HG03039 (cell line): ENCODE results near the gene BTBD6.

Experiments used
- ATAC-seq: cut with Tn5 transposase; IDR thresholded peaks from one replicate; pipeline ENCODE4 v1.9.1; 2021; ENCODE audit warnings: mild to moderate bottlenecking, moderate library complexity; ENCODE audit not compliant: unreplicated experiment

The BTBD6 gene

DNA sequence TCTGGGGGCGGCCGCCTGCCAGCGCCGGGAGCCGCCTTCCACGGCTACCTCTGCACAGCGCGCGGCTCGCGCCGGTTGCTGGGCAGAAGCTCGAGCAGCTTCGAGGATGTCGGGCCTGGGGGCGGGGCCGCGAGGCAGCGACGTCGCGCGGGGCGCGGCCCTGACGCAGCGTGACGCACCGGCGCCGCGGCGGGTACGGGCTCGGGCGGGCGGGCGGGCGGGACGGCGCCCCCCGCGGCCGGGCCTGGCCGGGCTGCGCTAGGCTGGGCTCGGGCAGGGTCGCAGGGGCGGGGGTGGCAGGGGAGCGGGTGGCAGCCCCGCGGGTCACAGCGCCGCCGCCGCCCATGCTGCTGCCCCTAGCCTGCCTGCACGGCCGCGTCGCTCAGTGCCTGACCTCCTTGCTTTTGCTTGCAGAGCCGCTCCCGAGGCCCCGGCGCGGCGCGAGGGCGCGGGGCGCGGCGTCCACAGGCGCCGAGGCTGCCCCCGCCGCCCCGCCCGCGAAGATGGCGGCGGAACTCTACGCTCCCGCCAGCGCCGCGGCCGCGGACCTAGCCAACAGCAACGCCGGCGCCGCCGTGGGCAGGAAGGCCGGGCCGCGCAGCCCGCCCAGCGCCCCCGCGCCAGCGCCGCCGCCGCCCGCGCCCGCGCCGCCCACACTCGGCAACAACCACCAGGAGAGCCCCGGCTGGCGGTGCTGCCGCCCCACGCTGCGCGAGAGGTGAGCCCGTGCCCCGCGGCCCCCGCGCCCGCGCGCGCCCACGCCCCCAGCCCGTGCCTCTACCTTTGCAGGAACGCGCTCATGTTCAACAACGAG, at the start of gene BTBD6:
Gene BTBD6 (plus strand): TSS at position 166 of the 814 bp plus-strand sequence. CDS start 179 bp downstream, at position 345.
- ATAC-seq = peak; percentile 77

GRCh38 chr14:105198588-105198987, 49.7 kb upstream of the BTBD6 start:
- ATAC-seq = no peak

GRCh38 chr14:105199093-105199492, 49.2 kb upstream of the BTBD6 start:
- ATAC-seq = no peak

- ATAC-seq = no peak
These were observed 48.3 kb upstream of the BTBD6 start for GRCh38 chr14:105200074-105200473.

DNA sequence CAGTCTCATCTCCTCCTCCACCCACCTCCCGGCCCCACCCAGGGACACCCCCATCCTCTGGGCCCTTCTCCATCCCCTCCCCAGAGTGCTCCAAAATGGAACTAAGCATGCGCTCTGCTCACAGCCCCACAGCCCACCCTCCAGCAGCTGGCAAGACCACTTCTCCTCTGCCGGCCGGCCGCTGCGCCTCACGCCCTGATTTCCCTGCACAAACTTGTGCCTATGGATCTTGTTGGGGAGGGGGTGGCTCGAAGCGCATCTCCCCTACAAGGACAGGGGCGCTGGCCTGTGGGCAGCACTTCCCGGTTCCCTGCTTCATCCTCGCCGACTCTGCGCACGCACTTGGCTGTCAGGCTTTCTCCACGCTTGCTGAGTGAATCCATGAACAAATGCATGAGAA, 47.7 kb upstream of the BTBD6 start:
- no peak for ATAC-seq

DNA sequence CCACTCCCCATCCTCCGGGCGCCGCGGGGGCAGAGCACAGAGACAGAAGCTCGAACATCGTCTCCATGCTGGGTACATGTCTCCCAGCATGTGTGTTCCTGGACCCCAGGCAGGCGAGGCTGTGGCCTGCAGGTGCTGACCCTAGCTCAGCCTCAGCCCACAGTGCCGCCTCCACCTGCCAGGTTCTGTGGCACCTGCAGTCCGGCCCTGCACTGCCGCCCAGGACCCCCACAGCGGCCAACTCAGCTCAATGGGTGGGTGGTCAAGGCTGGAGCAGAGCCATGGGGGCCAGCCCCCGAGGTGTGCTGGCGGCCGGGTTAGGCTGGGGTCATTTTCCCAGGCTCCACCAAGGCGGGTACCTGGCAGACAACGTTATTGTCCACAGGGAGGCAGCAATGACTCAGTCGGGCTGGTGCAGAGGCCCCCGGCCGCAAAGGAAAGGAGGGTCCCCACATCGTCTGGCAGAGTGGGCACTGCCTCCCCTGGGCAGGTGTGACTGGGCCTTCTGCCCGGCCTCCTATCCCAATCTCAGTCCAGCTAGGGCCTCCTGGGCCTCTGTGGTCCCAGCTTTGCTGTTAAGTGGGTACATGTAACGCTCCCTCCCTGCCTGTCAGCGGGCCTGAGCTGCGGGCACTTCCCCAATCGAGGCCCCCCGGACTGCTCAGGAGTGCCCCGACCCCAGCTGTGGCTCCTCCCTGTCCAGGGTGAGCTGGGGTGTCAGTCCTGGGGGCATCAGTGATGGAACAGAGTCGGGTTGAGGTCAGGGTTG, 47.0 kb upstream of the BTBD6 start:
- ATAC-seq = no peak

GRCh38 chr14:105201925-105202513, 46.3 kb upstream of the BTBD6 start:
- ATAC-seq = no peak

DNA sequence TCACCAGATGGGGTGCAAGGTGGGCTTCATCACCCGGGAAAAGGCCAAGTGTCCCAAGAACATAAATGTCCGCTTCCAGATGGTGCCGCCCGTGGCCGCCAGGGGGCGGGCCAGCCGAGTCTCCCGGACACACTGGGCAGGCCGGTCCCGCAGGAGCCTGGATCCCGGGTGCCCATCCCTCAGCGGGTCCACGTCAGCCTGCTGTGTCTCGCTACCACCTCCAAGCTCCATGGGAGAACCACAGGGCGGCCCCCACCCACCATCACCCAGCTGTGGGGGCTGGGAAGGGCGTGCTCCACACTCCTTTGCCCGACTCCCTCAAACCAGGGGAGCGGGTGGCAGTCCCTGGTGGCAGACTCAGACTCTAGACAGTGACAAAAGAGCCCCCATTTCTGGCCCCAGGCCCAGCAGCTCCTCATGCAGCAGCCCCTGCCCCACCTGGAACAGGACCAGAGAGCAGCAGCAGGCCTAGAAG, 45.2 kb upstream of the BTBD6 start:
- ATAC-seq = no peak

- no peak for ATAC-seq
These were observed 44.6 kb upstream of the BTBD6 start for GRCh38 chr14:105203701-105204100.

- ATAC-seq = no peak
These were observed 44.0 kb upstream of the BTBD6 start for GRCh38 chr14:105204206-105204930.

GRCh38 chr14:105204931-105205672, 43.2 kb upstream of the BTBD6 start:
- ATAC-seq = no peak

DNA sequence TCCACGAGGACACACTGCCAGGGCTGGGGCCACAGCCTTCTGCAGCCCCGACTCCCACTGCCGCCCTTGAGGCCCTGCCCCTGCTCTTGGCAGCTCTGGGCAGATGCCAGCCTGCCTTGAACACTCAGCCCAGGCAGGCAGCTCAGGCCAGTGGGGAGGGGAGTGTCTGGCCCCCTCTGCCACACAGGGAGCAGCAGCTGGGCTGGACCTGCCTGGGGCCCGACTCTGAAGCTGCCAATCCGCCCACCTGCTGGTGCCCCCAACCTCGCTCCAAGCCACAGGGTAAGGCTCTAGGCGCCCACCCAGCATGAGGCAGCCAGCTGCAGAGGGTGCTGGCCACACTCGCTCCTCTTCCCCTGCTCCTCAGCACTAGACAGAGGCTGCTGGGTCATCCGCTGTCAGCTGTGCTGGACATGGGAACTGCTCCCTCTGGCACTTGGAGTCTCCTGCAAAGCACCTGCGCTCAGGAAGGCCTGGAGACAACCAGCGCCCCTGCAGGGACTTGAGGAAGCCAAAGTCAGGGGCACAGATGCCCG, 42.6 kb upstream of the BTBD6 start:
- ATAC-seq = no peak

- ATAC-seq = no peak
These were observed 41.5 kb upstream of the BTBD6 start for GRCh38 chr14:105206873-105207272.

DNA sequence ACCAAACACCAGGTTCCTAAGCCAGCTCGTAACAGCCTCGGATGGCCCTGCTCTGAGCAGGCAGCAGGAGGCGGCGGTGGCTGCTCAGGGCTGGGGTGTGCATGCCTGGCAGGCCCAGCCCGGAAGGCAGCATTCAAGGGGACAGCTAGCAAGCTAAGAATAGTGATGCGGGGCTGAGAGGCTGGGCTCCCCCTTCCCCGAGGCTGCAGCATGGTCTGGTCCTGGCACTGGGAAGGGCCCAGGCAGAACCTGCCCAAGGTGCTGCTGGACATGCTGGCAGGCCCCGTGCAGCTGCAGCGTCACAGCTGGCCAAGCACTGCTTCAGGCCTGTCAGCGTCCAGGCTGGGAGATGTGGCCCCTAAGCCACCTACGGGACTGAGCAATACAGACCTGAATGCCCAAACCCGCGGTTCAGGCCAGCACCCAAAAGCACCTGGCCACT, 40.9 kb upstream of the BTBD6 start:
- ATAC-seq = no peak

GRCh38 chr14:105207996-105208737, 40.2 kb upstream of the BTBD6 start:
- no peak for ATAC-seq

DNA sequence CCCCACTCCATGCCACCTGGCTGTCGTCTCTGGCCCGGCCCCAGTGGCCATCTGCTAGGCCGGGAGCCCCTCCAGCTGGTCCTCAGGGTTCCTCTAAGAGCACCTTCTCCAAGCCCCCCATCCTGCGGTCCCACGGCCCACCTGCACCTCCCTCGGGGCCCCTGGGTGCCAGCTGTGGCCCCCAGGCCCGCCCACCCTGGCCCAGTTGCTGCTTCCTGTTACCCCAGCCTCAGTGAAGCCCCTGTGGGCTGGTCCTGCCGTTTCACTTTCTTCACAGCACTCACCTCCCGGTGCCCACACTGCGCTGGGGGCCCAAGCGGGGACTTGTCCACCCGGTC, 39.6 kb upstream of the BTBD6 start:
- ATAC-seq = no peak

GRCh38 chr14:105209091-105209490, 39.2 kb upstream of the BTBD6 start:
- ATAC-seq = no peak

DNA sequence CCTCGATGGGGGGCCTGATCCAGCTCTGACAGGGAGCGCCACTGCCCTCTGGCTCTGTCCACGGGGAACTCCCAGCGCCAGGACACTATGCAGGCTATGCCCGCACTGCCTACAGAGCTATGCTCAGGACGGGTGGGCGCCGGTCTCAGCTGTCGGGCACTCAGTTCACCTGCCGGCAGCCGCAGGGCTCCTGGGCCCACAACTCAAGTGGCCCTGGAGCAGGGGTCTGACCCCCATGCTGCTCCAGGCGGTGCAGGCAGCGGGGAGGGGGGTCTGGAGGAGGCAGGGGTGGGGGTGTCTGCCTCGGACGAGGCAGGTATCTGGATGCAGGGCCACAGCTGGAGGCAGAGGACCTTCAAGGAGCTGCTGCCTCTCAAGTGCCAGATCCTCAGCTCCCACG, 38.7 kb upstream of the BTBD6 start:
- ATAC-seq = no peak

- no peak for ATAC-seq
These were observed 37.9 kb upstream of the BTBD6 start for GRCh38 chr14:105210266-105211025.
